ENCODE measurements around the gene TTC27.

- no peak for TF ChIP-seq CTCF (IDR thresholded peaks at IDR 0.05; ENCODE audit: low read depth, low read length)
- no peak for TF ChIP-seq EZH2phosphoT487 (IDR thresholded peaks at IDR 0.05; ENCODE audit: low read depth)
These were observed 235.5 kb downstream of the TTC27 start for GRCh38 chr2:32863326-32863725.
